NCI-H524 (cell line): ENCODE data around the gene CCDC85B.

ENCODE experiments used
- DNase-seq, 2 experiments: peaks; one replicate each; lab custom pipeline; 2025; lab: John Stamatoyannopoulos, UW

CCDC85B gene

GRCh38 chr11:65857853-65858680 lies 32.4 kb upstream of the CCDC85B start, which contains the start of gene CFL1:
Gene CFL1 (minus strand): TSS chr11:65858180. CDS start chr11:65858099, 81 bp downstream.
- DNase-seq: peak; percentile 82 to 96

GRCh38 chr11:65858681-65859087 lies 31.8 kb upstream of the CCDC85B start:
- no peak for DNase-seq

GRCh38 chr11:65859095-65859811 lies 31.2 kb upstream of the CCDC85B start:
- DNase-seq: peak; percentile 98

GRCh38 chr11:65859812-65860277 lies 30.6 kb upstream of the CCDC85B start:
- no peak for DNase-seq

GRCh38 chr11:65860278-65861164 lies 30.0 kb upstream of the CCDC85B start, which contains the start of gene MUS81:
Gene MUS81 (plus strand): TSS chr11:65860433. CDS start chr11:65860754, 321 bp downstream.
- peak; percentile 94 to 95 for DNase-seq

- no peak for DNase-seq
Observed at GRCh38 chr11:65861165-65861505, 29.3 kb upstream of the CCDC85B start.

GRCh38 chr11:65861533-65862183 lies 28.8 kb upstream of the CCDC85B start:
- no peak for DNase-seq

- no peak for DNase-seq
Observed at GRCh38 chr11:65862191-65862735, 28.2 kb upstream of the CCDC85B start.

- no peak for DNase-seq
Observed at GRCh38 chr11:65862941-65863888, 27.3 kb upstream of the CCDC85B start.

GRCh38 chr11:65863889-65864705 lies 26.4 kb upstream of the CCDC85B start:
- no peak for DNase-seq

- no peak for DNase-seq
Observed at GRCh38 chr11:65864706-65865471, 25.6 kb upstream of the CCDC85B start.

- DNase-seq: no peak
Observed at GRCh38 chr11:65865550-65866172, 24.8 kb upstream of the CCDC85B start.

GRCh38 chr11:65866509-65867283 lies 23.8 kb upstream of the CCDC85B start:
- DNase-seq: no peak

GRCh38 chr11:65867284-65868071 lies 23.0 kb upstream of the CCDC85B start:
- no peak for DNase-seq

- DNase-seq: peak; percentile 7 to 39
Observed at GRCh38 chr11:65868076-65868667, 22.3 kb upstream of the CCDC85B start.

GRCh38 chr11:65868907-65869306 lies 21.6 kb upstream of the CCDC85B start:
- DNase-seq: no peak
